ENCODE results near the gene RRAS2.
A peak's percentile ranks its signal among the peaks of the same experiment; 100 is the strongest.
"Not testable (repeated sequence)": the region's sequence is repeated elsewhere in the genome, so short reads cannot be mapped to it uniquely, and the experiment has no call there.

The RRAS2 gene

GRCh38 chr11:14299921-14300320 is 59.1 kb downstream of the RRAS2 start:
- H3K4me3 ChIP-seq (ENCODE audit: low read depth, low read length), result no peak overlapping the region
- H3K27me3 ChIP-seq (replicated peaks), result no peaks in the 10 kb centered on the region
- in situ Hi-C loops (cut with HindIII; ENCODE audit: low pct_ligation_motif_present, low sequenced_read_pairs), result loop anchor here (25.0 kb wide), 1 partner anchor 162 kb away; no protein-coding TSS in a partner anchor
- DNase-seq, result no peak
- H3K36me3 ChIP-seq (replicated peaks), result no peaks in the 10 kb centered on the region
- no peak overlapping the region for H3K27ac ChIP-seq
- no peak for TF ChIP-seq CTCF (IDR thresholded peaks at IDR 0.05; ENCODE audit: low read depth, low read length, missing control alignments)

- Histone ChIP-seq H3K27ac (no peak overlapping the region), H3K36me3 (replicated peaks) (peaks cover 24% of the 10 kb centered on the region), H3K27me3 (replicated peaks) (no peaks in the 10 kb centered on the region), H3K4me3 (ENCODE audit: low read depth, low read length) (no peak overlapping the region)
- no peak for DNase-seq
- in situ Hi-C loops (cut with HindIII; ENCODE audit: low pct_ligation_motif_present, low sequenced_read_pairs), result loop anchor here (25.0 kb wide), 1 partner anchor 172 kb away; no protein-coding TSS in a partner anchor
- TF ChIP-seq CTCF (IDR thresholded peaks at IDR 0.05; ENCODE audit: low read depth, low read length, missing control alignments), result no peak
Measured at GRCh38 chr11:14290422-14290821, 68.6 kb downstream of the RRAS2 start.

DNA sequence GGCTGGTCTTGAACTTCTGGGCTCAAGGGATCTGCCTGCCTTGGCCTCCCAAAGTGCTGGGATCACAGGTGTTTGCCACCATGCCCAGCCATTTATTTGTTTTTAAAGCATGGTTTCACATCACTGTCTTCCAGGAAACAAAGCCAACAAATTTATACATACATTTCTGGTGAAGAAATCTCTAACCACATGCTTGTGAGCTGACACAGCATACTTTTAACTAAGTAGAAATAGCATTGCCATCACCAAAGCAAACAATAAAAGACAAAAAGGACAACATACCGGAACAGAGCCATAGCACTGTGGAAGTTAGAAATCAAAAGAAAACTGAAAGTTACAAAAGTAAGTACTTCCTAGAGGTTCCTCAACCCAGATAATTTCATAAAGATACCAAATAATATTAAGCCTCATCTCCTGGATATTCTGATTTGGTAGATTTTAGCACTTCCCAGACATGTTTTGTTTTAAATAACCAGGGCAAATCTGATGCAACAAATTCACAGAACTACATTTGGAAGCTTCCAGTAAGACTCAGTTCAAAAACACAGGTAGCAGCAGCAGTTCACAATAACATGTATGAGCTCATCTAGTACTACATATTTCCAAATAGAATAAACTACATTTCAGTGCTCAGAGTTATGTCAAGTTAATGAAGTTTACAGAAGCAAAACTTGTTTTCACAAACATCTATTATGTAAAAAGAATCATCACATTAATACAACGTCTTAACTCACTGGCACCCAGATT is 70.6 kb downstream of the RRAS2 start:
- no peak for TF ChIP-seq CTCF (IDR thresholded peaks at IDR 0.05; ENCODE audit: low read depth, low read length, missing control alignments)
- Histone ChIP-seq H3K27me3 (replicated peaks) (no peaks in the 10 kb centered on the region), H3K27ac (peak overlapping the region; percentile 76), H3K4me3 (ENCODE audit: low read depth, low read length) (no peak overlapping the region), H3K36me3 (replicated peaks) (peaks cover 27% of the 10 kb centered on the region)
- peak; percentile 68 for DNase-seq
- in situ Hi-C loops (cut with HindIII; ENCODE audit: low pct_ligation_motif_present, low sequenced_read_pairs), result loop anchor here (25.0 kb wide), 1 partner anchor 174 kb away; no protein-coding TSS in a partner anchor

DNA sequence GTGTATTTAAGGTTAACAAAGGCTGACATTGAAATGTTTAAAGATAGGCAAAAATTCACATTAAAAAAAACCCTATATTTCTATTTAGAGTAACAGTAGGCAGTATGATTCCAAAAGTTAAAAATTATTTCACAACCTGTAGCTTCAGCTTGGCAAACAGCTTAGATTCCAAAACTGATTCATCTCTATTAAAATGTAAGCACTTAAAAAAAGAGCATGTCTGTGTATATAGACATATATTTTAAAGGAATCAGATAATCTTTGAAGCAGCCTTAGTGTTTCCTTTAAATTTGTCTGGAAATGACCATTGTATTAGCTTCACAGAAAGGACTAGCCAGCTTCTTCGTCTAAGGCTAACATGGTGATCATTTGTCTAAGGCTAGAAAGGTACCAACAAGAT is 80.1 kb downstream of the RRAS2 start:
- in situ Hi-C loops (cut with HindIII; ENCODE audit: low pct_ligation_motif_present, low sequenced_read_pairs), result loop anchor here (25.0 kb wide), 1 partner anchor 183 kb away; no protein-coding TSS in a partner anchor
- not testable (repeated sequence) for H3K27ac ChIP-seq; DNase-seq; H3K4me3 ChIP-seq (ENCODE audit: low read depth, low read length); H3K27me3 ChIP-seq (replicated peaks)
- H3K36me3 ChIP-seq (replicated peaks), result peaks cover 18% of the 10 kb centered on the region

GRCh38 chr11:14275076-14275475 is 83.9 kb downstream of the RRAS2 start:
- peaks cover 2% of the 10 kb centered on the region for H3K36me3 ChIP-seq (replicated peaks)
- H3K27ac ChIP-seq, result no peak overlapping the region
- H3K27me3 ChIP-seq (replicated peaks), result no peaks in the 10 kb centered on the region
- no peak for TF ChIP-seq CTCF (IDR thresholded peaks at IDR 0.05; ENCODE audit: low read depth, low read length, missing control alignments)
- in situ Hi-C loops (cut with HindIII; ENCODE audit: low pct_ligation_motif_present, low sequenced_read_pairs), result loop anchor here (25.0 kb wide), 1 partner anchor 187 kb away; no protein-coding TSS in a partner anchor
- no peak overlapping the region for H3K4me3 ChIP-seq (ENCODE audit: low read depth, low read length)
- no peak for DNase-seq

GRCh38 chr11:14273895-14274294 is 85.1 kb downstream of the RRAS2 start:
- Histone ChIP-seq H3K27me3 (replicated peaks) (no peaks in the 10 kb centered on the region), H3K36me3 (replicated peaks) (no peaks in the 10 kb centered on the region), H3K27ac (no peak overlapping the region), H3K4me3 (ENCODE audit: low read depth, low read length) (no peak overlapping the region)
- TF ChIP-seq CTCF (IDR thresholded peaks at IDR 0.05; ENCODE audit: low read depth, low read length, missing control alignments), result no peak
- in situ Hi-C loops (cut with HindIII; ENCODE audit: low pct_ligation_motif_present, low sequenced_read_pairs), result no loop called here
- DNase-seq, result no peak
